ENCODE data around the gene SLC1A5.

DNA sequence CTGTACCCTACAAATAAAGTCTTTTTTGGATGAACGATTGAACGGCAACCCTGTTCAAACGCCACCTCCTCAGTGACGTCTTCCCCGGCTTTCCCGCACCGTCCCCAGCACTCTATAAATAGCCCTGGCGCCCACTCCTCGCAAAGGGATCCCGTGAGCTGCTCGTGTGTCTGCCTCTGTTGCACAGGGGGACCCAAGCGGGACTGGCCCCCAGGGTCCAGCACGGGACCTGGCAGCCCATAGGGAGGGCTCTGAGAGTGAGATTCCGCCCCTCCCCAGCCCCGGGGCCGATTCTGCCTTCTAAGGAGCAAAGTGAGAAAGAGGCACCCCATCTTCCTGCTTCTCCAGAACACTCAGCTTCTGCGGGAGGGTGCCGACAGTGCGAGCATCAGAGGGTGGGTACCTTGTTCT lies 50.6 kb downstream of the SLC1A5 start:
- TF ChIP-seq, protein P1, sequence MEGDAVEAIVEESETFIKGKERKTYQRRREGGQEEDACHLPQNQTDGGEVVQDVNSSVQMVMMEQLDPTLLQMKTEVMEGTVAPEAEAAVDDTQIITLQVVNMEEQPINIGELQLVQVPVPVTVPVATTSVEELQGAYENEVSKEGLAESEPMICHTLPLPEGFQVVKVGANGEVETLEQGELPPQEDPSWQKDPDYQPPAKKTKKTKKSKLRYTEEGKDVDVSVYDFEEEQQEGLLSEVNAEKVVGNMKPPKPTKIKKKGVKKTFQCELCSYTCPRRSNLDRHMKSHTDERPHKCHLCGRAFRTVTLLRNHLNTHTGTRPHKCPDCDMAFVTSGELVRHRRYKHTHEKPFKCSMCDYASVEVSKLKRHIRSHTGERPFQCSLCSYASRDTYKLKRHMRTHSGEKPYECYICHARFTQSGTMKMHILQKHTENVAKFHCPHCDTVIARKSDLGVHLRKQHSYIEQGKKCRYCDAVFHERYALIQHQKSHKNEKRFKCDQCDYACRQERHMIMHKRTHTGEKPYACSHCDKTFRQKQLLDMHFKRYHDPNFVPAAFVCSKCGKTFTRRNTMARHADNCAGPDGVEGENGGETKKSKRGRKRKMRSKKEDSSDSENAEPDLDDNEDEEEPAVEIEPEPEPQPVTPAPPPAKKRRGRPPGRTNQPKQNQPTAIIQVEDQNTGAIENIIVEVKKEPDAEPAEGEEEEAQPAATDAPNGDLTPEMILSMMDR (IDR thresholded peaks at IDR 0.05) = no peak
- TF ChIP-seq EZH2 (IDR thresholded peaks at IDR 0.05) = no peak

All from neural progenitor cell (in vitro differentiated cells).